ENCODE data around the gene SIPA1. TPM values are rescaled to one million over a fixed set of nuclear protein-coding genes. Genes with fewer than 3 reads are reported as not detected.
A peak's percentile ranks its signal among the peaks of the same experiment; 100 is the strongest.

Gene SIPA1
- total and polyA plus RNA-seq, 2 of the 13 experiments (the other 11 are each of a cell fraction or from before 2014, with no cell fraction given): 5.8 to 7.7 TPM

DNA sequence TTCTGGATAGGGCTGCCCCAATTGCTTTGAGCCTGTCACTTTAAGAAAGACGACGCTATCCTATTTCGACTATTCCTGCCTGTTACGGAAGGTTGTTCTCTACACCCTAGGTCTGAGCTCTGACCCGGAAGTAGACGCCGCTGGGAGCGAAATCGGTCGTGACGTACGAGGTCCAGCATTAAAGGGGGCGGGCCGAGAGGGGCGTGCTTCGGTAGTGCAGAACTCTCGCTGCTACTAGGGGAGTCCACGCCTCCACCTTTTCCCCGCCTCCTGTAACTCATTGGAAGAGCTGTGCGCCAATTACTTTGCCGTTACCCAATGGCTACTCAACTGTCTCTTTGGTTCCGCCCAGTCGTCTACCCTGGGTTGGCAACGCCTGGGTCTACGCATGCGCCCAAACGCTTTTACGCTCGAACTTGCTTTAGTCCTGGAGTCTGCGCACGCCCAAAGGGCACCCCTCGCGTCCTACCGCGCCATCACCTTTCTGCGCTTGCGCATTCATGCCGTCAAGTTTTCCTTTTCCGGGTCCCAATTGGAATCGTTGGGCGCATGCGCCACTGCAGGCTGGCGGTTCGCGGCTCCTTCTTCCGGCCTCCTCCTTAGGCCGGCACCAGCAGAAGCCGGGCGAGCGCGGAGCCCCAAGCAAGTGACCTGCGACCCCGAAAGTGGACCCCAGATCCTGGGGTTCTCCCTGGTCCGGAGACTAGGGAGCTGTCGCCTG lies 22.5 kb upstream of the SIPA1 start, which contains the start of gene PCNX3 (continued):
- no peak for TF ChIP-seq PREB (CRISPR knock-in tag; IDR thresholded peaks at IDR 0.05)
- peak; percentile 45; the same call in 1 of the 2 replicates for TF ChIP-seq FOSL2 (CRISPR knock-in tag; IDR thresholded peaks at IDR 0.05)
- no peak for TF ChIP-seq SMC3 (IDR thresholded peaks at IDR 0.05; ENCODE audit: low read length)
- TF ChIP-seq NR2C2 (CRISPR knock-in tag; IDR thresholded peaks at IDR 0.05; ENCODE audit: borderline replicate concordance): peak; percentile 100
- TF ChIP-seq RORA (CRISPR knock-in tag; IDR thresholded peaks at IDR 0.05): no peak
- TF ChIP-seq, protein P1, sequence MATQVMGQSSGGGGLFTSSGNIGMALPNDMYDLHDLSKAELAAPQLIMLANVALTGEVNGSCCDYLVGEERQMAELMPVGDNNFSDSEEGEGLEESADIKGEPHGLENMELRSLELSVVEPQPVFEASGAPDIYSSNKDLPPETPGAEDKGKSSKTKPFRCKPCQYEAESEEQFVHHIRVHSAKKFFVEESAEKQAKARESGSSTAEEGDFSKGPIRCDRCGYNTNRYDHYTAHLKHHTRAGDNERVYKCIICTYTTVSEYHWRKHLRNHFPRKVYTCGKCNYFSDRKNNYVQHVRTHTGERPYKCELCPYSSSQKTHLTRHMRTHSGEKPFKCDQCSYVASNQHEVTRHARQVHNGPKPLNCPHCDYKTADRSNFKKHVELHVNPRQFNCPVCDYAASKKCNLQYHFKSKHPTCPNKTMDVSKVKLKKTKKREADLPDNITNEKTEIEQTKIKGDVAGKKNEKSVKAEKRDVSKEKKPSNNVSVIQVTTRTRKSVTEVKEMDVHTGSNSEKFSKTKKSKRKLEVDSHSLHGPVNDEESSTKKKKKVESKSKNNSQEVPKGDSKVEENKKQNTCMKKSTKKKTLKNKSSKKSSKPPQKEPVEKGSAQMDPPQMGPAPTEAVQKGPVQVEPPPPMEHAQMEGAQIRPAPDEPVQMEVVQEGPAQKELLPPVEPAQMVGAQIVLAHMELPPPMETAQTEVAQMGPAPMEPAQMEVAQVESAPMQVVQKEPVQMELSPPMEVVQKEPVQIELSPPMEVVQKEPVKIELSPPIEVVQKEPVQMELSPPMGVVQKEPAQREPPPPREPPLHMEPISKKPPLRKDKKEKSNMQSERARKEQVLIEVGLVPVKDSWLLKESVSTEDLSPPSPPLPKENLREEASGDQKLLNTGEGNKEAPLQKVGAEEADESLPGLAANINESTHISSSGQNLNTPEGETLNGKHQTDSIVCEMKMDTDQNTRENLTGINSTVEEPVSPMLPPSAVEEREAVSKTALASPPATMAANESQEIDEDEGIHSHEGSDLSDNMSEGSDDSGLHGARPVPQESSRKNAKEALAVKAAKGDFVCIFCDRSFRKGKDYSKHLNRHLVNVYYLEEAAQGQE (IDR thresholded peaks at IDR 0.05; ENCODE audit: borderline replicate concordance in 1 of 2, low read depth in 1 of 2, low read length in 2 of 2): peak in 1 of 2 experiments; percentile 32; a peak in 1 of 4 replicates
- TF ChIP-seq ZBTB49 (CRISPR knock-in tag; IDR thresholded peaks at IDR 0.05; ENCODE audit: borderline replicate concordance): no peak
- no peak for TF ChIP-seq DNMT3B (CRISPR knock-in tag; conservative IDR thresholded peaks at IDR 0.05)
- no peak for TF ChIP-seq IKZF4 (CRISPR knock-in tag; IDR thresholded peaks at IDR 0.05; ENCODE audit: borderline replicate concordance, low read depth, not compliant biosample characterization)
- TF ChIP-seq, protein P2, sequence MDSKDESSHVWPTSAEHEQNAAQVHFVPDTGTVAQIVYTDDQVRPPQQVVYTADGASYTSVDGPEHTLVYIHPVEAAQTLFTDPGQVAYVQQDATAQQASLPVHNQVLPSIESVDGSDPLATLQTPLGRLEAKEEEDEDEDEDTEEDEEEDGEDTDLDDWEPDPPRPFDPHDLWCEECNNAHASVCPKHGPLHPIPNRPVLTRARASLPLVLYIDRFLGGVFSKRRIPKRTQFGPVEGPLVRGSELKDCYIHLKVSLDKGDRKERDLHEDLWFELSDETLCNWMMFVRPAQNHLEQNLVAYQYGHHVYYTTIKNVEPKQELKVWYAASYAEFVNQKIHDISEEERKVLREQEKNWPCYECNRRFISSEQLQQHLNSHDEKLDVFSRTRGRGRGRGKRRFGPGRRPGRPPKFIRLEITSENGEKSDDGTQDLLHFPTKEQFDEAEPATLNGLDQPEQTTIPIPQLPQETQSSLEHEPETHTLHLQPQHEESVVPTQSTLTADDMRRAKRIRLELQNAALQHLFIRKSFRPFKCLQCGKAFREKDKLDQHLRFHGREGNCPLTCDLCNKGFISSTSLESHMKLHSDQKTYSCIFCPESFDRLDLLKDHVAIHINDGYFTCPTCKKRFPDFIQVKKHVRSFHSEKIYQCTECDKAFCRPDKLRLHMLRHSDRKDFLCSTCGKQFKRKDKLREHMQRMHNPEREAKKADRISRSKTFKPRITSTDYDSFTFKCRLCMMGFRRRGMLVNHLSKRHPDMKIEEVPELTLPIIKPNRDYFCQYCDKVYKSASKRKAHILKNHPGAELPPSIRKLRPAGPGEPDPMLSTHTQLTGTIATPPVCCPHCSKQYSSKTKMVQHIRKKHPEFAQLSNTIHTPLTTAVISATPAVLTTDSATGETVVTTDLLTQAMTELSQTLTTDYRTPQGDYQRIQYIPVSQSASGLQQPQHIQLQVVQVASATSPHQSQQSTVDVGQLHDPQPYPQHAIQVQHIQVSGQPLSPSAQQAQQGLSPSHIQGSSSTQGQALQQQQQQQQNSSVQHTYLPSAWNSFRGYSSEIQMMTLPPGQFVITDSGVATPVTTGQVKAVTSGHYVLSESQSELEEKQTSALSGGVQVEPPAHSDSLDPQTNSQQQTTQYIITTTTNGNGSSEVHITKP (CRISPR knock-in tag; IDR thresholded peaks at IDR 0.05; ENCODE audit: low read depth): no peak
- TF ChIP-seq SALL1 (CRISPR knock-in tag; IDR thresholded peaks at IDR 0.05): peak; percentile 48; the same call in 1 of the 2 replicates
- TF ChIP-seq, protein P3, sequence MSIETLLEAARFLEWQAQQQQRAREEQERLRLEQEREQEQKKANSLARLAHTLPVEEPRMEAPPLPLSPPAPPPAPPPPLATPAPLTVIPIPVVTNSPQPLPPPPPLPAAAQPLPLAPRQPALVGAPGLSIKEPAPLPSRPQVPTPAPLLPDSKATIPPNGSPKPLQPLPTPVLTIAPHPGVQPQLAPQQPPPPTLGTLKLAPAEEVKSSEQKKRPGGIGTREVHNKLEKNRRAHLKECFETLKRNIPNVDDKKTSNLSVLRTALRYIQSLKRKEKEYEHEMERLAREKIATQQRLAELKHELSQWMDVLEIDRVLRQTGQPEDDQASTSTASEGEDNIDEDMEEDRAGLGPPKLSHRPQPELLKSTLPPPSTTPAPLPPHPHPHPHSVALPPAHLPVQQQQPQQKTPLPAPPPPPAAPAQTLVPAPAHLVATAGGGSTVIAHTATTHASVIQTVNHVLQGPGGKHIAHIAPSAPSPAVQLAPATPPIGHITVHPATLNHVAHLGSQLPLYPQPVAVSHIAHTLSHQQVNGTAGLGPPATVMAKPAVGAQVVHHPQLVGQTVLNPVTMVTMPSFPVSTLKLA (IDR thresholded peaks at IDR 0.05): peak; percentile 62
- TF ChIP-seq IRF2 (CRISPR knock-in tag; IDR thresholded peaks at IDR 0.05): peak; percentile 85
- peak; percentile 35; the same call in 1 of the 2 replicates for TF ChIP-seq MEF2D (CRISPR knock-in tag; IDR thresholded peaks at IDR 0.05)
- TF ChIP-seq ZNF891 (CRISPR knock-in tag; IDR thresholded peaks at IDR 0.05): peak; percentile 39; the same call in 1 of the 2 replicates
- peak; percentile 89; the same call in 1 of the 2 replicates for TF ChIP-seq FOXK1 (CRISPR knock-in tag; IDR thresholded peaks at IDR 0.05; ENCODE audit: borderline replicate concordance, low read depth)
